Glutamatergic neuron (in vitro differentiated cells): ENCODE results near the gene NGEF. TPM values are rescaled to one million over a fixed set of nuclear protein-coding genes. Genes with fewer than 3 reads are reported as not detected.

ENCODE experiments used
- DNase-seq: peaks from one replicate; pipeline ENCODE4 v3.0.0; 2022
- H3K27ac Mint-ChIP-seq: one replicate; pipeline ENCODE4 v1.8.0; 2020; ENCODE audit warnings: mild to moderate bottlenecking, mixed read lengths, inconsistent platforms; ENCODE audit not compliant: unreplicated experiment
- H3K27me3 Mint-ChIP-seq: one replicate; pipeline ENCODE4 v1.8.0; 2020; ENCODE audit warnings: mild to moderate bottlenecking, moderate library complexity, mixed read lengths, inconsistent platforms; ENCODE audit not compliant: unreplicated experiment
- H3K36me3 Mint-ChIP-seq: one replicate; pipeline ENCODE4 v1.8.0; 2020; ENCODE audit warnings: mild to moderate bottlenecking, mixed read lengths, inconsistent platforms; ENCODE audit not compliant: unreplicated experiment
- H3K4me1 Mint-ChIP-seq: one replicate; pipeline ENCODE4 v1.8.0; 2020; ENCODE audit warnings: mild to moderate bottlenecking, low read depth, mixed read lengths, inconsistent platforms; ENCODE audit not compliant: unreplicated experiment
- H3K4me3 Mint-ChIP-seq: one replicate; pipeline ENCODE4 v1.8.0; 2020; ENCODE audit warnings: mild to moderate bottlenecking, mixed read lengths, inconsistent platforms; ENCODE audit not compliant: unreplicated experiment
- H3K9me3 Mint-ChIP-seq: one replicate; pipeline ENCODE4 v1.8.0; 2020; ENCODE audit warnings: mild to moderate bottlenecking, moderate library complexity, mixed read lengths, inconsistent platforms; ENCODE audit not compliant: unreplicated experiment
- CTCF ChIP-seq: fragments of 200-600 bp; sonication (generic); IDR thresholded peaks from one replicate; pipeline ENCODE4 v1.5.0; 2021; ENCODE audit not compliant: partially characterized antibody, unreplicated experiment
- total RNA-seq: library from RNA; stranded (reverse); fragmentation: NEBNext Ultra II Directional; extraction: Animal tissue kit (Norgen Biotek cat#: 25700); gene quantifications from one replicate; pipeline ENCODE4 v1.2.1, GENCODE V29; 2021; ENCODE audit not compliant: unreplicated experiment

NGEF gene
- total RNA-seq, 1 donor from 2014 or later: 7.2 TPM

- Mint-ChIP-seq H3K27ac (no peak overlapping the region), H3K36me3 (no peaks in the 10 kb centered on the region), H3K4me3 (no peak overlapping the region), H3K9me3 (peaks cover 3% of the 10 kb centered on the region), H3K4me1 (peaks cover 2% of the 10 kb centered on the region), H3K27me3 (peaks cover 14% of the 10 kb centered on the region)
- peak; percentile 20 for TF ChIP-seq CTCF
- DNase-seq: no peak
Measured at GRCh38 chr2:232876161-232876977, 136.7 kb downstream of the NGEF start.

- no peaks in the 10 kb centered on the region for H3K36me3 Mint-ChIP-seq
- TF ChIP-seq CTCF: no peak
- no peak overlapping the region for H3K27ac Mint-ChIP-seq
- H3K4me1 Mint-ChIP-seq: peaks cover 2% of the 10 kb centered on the region
- H3K9me3 Mint-ChIP-seq: peaks cover 2% of the 10 kb centered on the region
- no peak overlapping the region for H3K4me3 Mint-ChIP-seq
- DNase-seq: no peak
- peaks cover 16% of the 10 kb centered on the region for H3K27me3 Mint-ChIP-seq
Measured at GRCh38 chr2:232875256-232876121, 137.6 kb downstream of the NGEF start.

- Mint-ChIP-seq H3K9me3 (peaks cover 2% of the 10 kb centered on the region), H3K4me3 (no peak overlapping the region), H3K27ac (no peak overlapping the region), H3K36me3 (no peaks in the 10 kb centered on the region), H3K27me3 (peaks cover 16% of the 10 kb centered on the region), H3K4me1 (peaks cover 3% of the 10 kb centered on the region)
- TF ChIP-seq CTCF: no peak
- no peak for DNase-seq
Measured at GRCh38 chr2:232874677-232875223, 138.3 kb downstream of the NGEF start.

DNA sequence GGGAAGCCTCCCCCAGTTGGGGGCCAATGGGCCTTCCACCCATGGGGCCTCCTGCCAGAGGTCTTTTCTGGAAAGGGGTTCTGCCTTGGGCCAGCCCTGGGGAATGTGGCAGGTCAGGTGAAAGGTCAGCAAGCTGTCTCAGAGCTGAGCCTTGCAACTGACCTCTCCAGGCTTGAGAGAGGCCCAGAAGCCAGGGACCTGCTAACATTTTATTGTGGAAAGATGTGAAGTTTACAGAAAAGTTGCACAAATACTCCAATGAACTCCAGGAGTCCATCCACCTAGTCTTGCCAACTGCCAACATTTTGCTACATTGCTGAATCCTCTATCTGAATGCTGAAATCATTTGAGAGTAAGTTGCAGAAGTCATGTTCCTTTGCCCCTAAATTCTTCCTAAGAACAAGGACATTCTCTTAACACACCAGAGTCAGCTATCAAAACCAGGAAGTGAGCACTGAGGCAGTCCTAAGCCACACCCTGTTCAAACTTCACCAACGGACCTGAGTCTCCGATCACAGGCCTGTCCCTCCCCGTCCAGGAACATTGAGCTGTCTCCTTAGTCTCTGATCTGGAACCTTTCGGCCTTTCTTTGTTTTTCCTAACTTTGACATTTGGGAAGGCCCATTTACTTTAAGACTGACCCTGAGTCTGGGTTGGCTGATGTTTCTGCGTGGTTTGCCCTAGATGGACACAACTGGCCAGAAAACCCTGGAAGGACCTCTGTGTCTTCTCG lies 139.0 kb downstream of the NGEF start:
- Mint-ChIP-seq H3K4me1 (peaks cover 4% of the 10 kb centered on the region), H3K9me3 (peaks cover 2% of the 10 kb centered on the region), H3K4me3 (no peak overlapping the region), H3K27ac (no peak overlapping the region), H3K27me3 (peaks cover 16% of the 10 kb centered on the region), H3K36me3 (no peaks in the 10 kb centered on the region)
- TF ChIP-seq CTCF: no peak
- DNase-seq: no peak
